GM19193 (cell line): Measurements from ENCODE around the gene NKD2.

Experiments
- POLR2A ChIP-seq: IDR thresholded peaks from 4 replicates; pipeline ENCODE4 v1.6.1; 2011; ENCODE audit not compliant: insufficient read depth, insufficient read length; ENCODE audit errors: extremely low read depth

The NKD2 gene

GRCh38 chr5:1047332-1047965 lies 38.8 kb downstream of the NKD2 start:
- TF ChIP-seq POLR2A, result no peak

DNA sequence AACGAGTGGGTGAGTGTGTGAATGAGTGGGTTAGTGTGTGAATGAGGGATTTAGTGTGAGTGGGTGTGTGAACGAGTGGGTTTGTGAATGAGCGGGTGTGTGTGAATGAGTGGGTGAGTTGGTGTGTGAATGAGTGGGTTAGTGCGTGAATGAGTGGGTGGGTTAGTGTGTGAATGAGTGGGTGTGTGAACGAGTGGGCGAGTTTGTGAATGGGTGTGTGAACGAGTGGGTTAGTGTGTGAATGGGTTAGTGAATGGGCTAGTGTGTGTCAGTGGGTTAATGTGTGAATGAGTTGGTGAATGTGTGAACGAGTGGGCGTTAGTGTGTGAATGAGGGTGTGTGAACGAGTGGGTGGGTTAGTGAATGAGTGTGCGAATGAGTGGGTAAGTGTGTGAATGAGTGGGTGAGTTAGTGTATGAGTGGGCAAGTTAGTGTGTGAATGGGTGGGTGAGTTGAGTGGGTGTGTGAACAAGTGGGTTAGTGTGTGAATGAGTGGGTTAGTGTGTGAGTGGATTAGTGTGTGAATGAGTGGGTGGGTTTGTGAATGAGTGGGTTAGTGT lies 39.6 kb downstream of the NKD2 start:
- no peak for TF ChIP-seq POLR2A

DNA sequence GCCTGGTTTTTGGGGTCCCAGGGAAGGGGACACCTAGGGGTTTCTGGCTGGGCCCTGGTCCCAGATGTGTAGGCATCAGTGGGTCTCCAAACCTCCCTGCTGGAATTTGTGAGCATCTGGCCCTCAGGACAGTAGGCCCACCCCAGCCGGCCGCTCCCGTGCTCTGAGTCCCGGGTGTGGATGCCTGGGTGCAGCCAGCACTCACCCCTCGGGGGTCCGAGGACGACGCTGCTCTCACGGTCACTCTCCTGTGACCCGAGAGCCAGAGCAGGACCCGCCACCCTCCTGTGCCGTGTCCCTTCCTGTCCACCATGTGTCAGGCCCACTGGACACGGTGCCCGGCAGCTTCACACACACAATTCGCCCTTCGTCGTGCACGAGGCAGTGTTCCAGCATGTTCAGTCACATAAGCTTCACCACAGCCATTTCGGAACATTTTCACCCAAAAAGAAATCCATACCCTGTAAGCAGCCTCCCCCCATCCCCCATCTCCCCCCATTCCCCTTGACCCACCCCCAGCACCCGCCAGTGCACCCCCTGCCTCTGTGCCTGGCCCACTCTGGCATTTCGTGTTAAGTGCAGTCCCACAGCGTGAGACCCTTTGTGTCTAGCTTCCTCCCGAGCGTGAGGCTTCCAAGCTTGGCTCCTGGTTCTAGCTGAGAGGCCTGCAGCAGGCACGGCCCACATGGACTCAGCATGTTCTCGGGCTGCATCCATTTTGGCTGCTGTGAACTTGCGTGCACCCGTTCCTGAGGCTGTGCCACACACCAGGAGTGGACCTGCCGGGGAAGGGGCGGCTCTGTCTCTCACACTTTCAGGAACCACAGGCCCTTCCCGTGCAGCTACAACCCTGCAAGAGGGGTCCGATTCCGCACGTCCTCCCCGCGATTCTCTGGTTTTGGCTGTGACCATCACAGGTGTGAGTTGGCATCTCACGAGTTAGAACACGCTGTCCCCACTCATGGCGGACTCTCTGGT lies 40.5 kb downstream of the NKD2 start:
- TF ChIP-seq POLR2A, result no peak

- no peak for TF ChIP-seq POLR2A
Measured at GRCh38 chr5:1050423-1051365, 42.1 kb downstream of the NKD2 start.

DNA sequence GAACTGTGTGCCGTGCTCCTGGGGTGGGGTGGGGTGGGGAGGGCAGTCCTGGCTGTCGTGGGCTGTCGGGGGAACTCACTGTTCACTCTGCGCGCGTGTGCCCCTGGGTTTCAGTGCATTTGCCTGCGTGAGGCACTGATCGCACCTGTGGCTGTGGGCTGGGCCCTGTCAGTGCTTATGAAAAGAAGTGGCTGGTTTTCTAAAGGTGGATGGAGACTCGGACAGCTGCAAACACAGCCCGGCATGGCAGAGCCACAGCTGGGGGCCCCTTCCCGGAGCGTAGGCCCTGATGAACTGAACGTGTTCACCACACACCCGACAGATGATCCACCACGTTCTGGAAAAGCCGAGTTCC lies 42.7 kb downstream of the NKD2 start:
- TF ChIP-seq POLR2A, result no peak

DNA sequence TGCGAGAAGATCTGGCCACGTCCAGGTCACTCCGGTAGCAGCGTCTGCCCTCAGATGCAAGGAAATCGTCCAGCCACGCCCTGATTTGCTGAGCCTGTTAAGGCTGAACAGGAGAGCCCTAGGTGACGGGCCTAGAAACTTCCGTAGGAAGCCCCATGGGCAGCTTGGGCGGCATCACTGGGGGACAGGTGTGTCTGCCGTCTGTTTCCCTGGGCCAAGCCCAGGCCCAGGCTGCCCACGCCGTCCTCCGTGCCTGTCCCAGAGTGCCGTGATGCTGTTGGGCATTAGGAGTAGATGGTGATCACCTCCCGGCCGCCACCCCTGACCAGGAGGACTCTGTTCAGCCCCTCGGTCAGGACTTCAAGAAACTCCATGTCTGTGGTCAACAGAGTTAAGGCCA lies 43.5 kb downstream of the NKD2 start:
- no peak for TF ChIP-seq POLR2A

DNA sequence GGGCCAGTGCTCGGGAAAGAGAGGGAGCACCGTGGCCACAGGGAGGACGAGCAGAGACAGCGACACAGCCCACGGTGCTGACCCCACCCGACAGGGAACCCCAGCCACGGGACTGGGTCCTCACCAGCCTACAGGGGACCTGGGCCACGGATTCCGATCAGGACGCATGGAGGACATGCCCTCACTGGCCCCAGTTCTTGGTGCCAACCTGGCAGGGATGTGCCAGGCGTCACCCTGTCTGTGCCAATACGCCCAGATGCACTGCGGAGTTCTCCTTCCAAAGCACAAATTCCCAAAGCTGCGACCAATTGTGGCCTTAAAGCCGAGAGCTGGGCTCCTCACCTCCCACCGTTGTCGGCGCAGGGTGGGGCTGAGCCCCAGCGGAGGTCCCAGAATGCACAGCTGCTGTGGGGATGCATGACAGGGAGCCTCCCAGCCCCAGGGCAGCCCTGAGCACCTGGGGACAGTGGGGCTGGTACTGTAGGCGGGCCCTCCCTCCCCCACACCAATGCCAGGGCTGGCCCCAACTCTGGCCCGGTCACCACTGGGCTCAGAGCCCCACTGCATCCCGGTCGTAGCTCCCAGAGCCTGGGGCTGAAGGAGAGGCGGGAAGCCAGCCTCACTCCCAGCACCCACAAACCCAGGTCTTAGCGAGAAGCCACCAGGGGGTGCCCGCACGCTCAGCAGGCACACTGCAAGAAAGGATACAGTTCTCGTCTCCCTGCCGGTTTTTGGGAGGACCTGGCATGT lies 44.2 kb downstream of the NKD2 start:
- peak; percentile 9 for TF ChIP-seq POLR2A

DNA sequence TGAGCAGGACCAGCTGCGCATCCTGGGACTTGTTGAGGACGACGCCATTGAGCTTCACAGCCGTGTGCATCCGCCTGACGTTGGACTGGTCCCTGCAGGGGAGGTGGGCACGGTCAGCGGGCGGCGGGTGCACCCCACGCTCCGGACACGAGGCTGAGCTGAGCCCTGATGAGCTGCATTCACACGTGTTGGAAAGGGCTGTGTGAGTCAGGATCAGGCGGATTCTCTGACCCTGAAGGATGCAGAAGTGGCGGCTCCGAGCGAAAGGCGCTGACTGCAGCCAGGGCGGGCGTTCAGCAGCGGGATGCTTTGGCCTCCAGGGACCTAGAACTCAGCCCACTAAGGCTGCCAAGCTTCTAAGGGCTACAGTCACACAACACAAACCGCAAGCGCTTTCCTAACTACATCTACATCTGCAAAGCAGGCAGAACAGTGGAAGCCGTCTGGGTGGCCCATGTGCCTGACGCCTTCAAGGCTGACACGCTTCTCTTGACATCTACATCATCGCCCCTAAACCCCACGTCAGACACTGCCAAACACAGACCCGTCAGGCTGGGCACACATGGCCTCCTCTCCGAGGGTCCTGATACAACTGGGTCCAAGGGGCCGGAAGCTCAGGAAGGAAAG lies 44.9 kb downstream of the NKD2 start:
- no peak for TF ChIP-seq POLR2A

DNA sequence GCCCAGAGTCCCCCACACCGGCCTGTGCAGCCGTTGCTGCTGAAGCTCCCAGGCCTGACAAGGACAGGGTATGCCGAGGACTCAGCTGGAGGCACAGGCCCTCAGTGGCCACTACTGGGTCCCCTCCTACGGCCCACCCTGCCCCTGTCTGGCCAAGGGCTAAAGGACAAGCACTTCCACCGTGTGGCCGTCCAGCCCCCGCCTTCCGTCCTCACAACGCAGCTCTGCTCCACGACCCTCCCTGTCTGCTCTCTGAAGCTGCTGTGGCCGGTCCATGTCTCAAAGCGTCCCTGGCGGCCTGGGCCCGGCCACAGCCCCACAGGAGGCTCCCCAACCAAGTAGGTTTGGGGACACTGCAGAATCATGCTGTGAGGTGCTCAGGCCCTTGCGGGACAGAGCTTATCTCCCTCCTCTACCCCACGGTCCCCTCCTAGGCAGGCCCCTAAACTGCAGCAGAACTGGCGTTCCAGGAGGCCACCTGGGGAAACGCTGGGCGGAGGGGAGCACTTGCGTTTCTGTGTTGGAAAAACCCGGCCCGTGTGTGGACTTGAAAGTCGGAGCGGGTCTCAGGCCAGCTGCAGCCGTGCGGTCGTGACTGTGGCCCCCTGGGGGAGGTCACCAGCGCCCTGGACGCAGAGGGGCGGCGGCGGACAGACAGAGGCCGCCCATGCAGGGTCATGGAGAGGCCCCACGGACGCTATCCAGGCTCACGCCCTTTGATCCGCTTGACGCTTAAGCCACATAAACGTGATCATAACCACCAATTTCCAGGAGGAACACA lies 45.6 kb downstream of the NKD2 start:
- no peak for TF ChIP-seq POLR2A

- TF ChIP-seq POLR2A, result no peak
Measured at GRCh38 chr5:1054799-1055775, 46.5 kb downstream of the NKD2 start.

GRCh38 chr5:1055896-1056610 lies 47.5 kb downstream of the NKD2 start:
- no peak for TF ChIP-seq POLR2A
